Measurements from ENCODE around the gene FTSJ3. TPM values are rescaled to one million over a fixed set of nuclear protein-coding genes. Genes with fewer than 3 reads are reported as not detected.
A peak's percentile ranks its signal among the peaks of the same experiment; 100 is the strongest.

The FTSJ3 gene
- total and polyA plus RNA-seq, 7 donors, result 7.9 to 65.8 (median 31.0) TPM

DNA sequence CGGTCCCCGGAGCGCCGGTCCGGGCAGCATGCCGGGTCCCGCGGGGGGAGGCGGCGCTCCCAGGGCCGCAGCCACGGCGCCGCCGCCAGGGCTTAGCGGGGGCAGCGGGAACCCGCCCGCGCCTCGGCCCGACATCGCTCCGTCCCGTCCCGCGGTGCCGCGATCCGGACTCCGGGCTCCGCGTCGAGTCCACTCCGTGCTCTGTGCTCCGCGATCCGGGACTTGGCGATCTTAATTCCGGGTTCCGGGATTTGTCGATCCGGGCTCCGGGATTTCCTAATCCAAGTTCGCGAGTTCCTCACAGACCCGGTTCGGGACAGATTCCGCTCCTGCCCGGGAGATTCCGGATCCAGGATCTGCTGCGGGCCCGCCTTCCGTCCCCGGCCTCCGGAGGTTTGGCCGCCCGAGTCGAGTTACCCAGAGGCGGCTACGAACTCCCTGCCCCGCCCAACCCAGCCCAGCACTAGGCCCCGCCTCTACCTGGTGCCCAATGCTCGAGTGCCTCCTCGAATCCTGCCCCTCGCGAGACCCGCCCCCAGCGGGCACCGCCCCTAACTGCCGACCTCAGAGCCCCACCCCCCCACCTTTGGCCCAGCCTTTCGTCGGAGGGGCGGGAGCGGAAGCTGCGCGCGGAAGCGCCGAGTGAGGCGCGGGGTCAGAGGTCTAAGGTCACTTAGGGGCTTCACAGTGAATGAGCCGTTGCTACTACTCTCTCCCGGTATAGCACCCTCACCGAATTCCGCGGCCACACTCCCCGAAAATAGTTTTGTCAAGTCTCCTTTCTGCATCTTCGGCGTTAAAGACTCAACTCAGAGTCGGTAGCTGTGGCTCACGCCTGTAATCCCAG is 15.3 kb upstream of the FTSJ3 start, which contains the start of gene SMARCD2:
TSS of gene SMARCD2 (minus strand) at position 146 of the 847 bp plus-strand sequence. CDS start at position 135, 11 bp downstream.
- peak in 2 of 4 donors; percentile 48 to 58 for TF ChIP-seq EP300 (IDR thresholded peaks at IDR 0.05)
- TF ChIP-seq, protein P1, sequence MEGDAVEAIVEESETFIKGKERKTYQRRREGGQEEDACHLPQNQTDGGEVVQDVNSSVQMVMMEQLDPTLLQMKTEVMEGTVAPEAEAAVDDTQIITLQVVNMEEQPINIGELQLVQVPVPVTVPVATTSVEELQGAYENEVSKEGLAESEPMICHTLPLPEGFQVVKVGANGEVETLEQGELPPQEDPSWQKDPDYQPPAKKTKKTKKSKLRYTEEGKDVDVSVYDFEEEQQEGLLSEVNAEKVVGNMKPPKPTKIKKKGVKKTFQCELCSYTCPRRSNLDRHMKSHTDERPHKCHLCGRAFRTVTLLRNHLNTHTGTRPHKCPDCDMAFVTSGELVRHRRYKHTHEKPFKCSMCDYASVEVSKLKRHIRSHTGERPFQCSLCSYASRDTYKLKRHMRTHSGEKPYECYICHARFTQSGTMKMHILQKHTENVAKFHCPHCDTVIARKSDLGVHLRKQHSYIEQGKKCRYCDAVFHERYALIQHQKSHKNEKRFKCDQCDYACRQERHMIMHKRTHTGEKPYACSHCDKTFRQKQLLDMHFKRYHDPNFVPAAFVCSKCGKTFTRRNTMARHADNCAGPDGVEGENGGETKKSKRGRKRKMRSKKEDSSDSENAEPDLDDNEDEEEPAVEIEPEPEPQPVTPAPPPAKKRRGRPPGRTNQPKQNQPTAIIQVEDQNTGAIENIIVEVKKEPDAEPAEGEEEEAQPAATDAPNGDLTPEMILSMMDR (IDR thresholded peaks at IDR 0.05), result no peak
- TF ChIP-seq POLR2AphosphoS5 (IDR thresholded peaks at IDR 0.05), result peak; percentile 48 to 90 (median 77)
- TF ChIP-seq POLR2A (IDR thresholded peaks at IDR 0.05), result peak; percentile 33 to 44
- Histone ChIP-seq H3K27ac (peak within 1 kb of the TSS; percentile 93 to 99 (median 96)), H3K4me1 (peaks cover 3 to 71% (median 57%) of the 10 kb centered on the region in 4 donors), H3K36me3 (no peaks in the 10 kb centered on the region), H3K4me3 (peak within 1 kb of the TSS; percentile 71 to 95 (median 91)), H3K27me3 (no peaks in the 10 kb centered on the region), H3K9me3 (no peaks in the 10 kb centered on the region)
- WGBS, 2 donors, result 0 to 1% methylated on average over 92 of the region's 92 CpGs
- DNase-seq, result peak; percentile 99
- intact Hi-C loops (cut with DNase I), result loop anchor here (1.0 to 2.0 kb wide), 2 partner anchors 15 to 68 kb away; partner anchors contain the start of genes DDX42, FTSJ3 and PSMC5

DNA sequence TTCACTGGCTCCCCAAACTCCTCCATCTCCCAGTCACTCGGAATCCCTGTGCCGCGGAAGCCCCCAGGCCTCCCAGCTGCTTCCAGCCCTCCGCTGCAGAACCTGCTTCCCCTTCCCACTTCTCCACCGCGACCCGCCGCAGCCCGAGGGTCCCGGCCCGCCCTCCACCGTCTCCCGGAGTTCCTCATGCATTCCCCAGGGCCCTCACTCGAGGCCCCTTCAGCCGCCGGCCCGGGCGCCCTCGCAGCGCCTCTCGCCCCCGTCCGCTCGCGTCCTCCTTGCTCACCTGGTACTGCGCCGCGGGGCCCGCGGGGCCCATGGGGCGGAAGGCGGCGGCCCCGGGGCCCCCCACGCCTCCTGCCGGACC is 14.7 kb upstream of the FTSJ3 start:
- intact Hi-C loops (cut with DNase I), result loop anchor here (1.0 to 2.0 kb wide), 2 partner anchors 15 to 67 kb away; partner anchors contain the start of genes DDX42, FTSJ3 and PSMC5
- peak; percentile 77 for DNase-seq
- no peaks in the 10 kb centered on the region for H3K9me3 ChIP-seq
- peak overlapping the region; percentile 93 to 99 (median 96) for H3K27ac ChIP-seq
- peak overlapping the region; percentile 71 to 95 (median 91) for H3K4me3 ChIP-seq
- peaks cover 0 to 3% (median under 1%) of the 10 kb centered on the region in 4 donors for H3K36me3 ChIP-seq
- H3K27me3 ChIP-seq, result no peaks in the 10 kb centered on the region
- peaks cover 3 to 71% (median 61%) of the 10 kb centered on the region in 4 donors for H3K4me1 ChIP-seq
- TF ChIP-seq EP300 (IDR thresholded peaks at IDR 0.05) (no peak), POLR2AphosphoS5 (IDR thresholded peaks at IDR 0.05) (no peak), POLR2A (IDR thresholded peaks at IDR 0.05) (no peak)
- TF ChIP-seq, protein P1 (IDR thresholded peaks at IDR 0.05), result no peak
- WGBS, 2 donors, result 0% methylated on average over 36 of the region's 36 CpGs

DNA sequence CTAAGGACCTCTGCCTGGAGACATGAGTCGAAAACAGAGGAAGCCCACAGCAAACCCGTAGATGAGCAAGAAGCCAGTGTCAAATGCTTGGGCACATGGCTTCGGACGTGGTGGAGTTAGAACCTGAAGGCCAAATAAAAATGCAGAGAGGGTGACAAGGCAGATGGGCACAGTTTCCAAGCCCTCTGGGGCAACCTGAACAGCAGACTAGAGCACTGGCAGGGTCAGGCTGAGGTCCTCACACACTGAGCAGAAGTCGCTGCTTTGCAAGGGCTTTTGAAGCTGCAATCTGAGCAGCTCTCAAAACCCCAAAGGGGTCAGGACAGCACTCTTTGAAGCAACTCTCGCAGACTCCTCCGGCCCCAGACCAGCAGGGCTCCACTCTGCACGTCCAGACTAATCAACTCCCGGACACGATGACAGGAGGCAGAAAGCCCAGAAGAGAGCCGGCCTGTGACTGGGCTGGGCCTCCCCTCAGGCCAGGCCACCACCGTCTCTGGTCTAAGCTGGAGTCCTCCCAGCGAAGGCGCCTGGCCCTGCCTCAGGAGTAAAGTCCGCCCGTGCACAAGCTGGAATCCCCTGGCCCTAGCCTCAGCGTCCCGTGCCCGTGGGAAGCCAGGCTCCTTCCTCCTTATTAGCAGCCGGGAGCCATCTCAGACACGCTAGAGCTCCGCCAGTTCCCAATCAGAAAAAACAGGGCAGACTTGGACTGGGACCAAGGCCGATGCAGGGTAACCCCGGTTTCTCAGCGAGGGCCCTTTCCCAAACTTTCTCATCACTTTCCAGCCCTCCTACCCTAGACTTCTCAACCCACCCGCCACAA is 14.1 kb upstream of the FTSJ3 start:
- Histone ChIP-seq H3K36me3 (peaks cover 0 to 9% (median 5%) of the 10 kb centered on the region in 4 donors), H3K4me1 (peaks cover 3 to 71% (median 62%) of the 10 kb centered on the region in 4 donors), H3K9me3 (no peaks in the 10 kb centered on the region), H3K27ac (peak overlapping the region; percentile 93 to 99 (median 96)), H3K27me3 (no peaks in the 10 kb centered on the region), H3K4me3 (peak overlapping the region; percentile 71 to 95 (median 91))
- 2 to 4% methylated on average over 26 of the region's 26 CpGs for WGBS, 2 donors
- TF ChIP-seq EP300 (IDR thresholded peaks at IDR 0.05), result no peak
- TF ChIP-seq, protein P1 (IDR thresholded peaks at IDR 0.05), result no peak
- no peak for TF ChIP-seq POLR2AphosphoS5 (IDR thresholded peaks at IDR 0.05)
- TF ChIP-seq POLR2A (IDR thresholded peaks at IDR 0.05), result no peak
- DNase-seq, result peak; percentile 89
- intact Hi-C loops (cut with DNase I), result loop anchor here (1.0 to 2.0 kb wide), 2 partner anchors 14 to 67 kb away; partner anchors contain the start of genes DDX42, FTSJ3 and PSMC5

DNA sequence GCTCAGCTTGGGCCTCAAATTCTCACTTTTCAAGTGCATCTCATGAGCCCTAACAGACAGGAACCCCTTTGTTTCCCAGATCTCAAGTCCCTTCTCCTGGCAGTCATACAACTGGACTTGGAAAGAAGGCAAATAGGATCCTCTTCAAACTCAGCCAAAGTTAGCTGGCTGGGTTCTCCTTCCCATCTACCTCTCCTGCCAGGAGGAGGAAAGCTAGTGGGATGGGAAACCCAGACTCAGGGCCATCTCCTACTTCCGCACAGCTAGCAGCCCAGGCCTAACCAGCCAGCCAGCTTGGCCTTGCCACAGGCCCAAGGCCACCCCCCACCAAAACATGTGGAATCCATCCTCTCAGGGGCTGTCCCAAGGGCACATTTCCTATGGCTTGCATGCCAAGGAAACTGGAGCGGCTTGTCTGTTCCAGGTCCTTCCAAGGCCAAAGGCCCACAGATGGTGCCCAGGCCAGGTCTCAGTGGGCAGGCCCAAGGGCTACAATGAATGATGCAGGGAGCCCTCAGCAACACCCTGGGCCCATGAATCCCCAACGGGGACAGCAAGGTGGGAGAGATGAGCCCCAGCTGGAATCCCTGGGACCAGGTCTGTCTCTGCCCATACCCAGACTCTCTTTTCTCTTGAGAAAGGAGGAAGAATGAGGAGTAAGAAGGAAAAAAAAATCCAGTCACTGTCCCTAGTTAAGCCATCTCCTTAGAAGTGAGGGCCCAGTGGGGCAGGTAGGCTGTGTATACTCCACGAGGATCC is 13.3 kb upstream of the FTSJ3 start:
- Histone ChIP-seq H3K4me1 (peaks cover 3 to 71% (median 64%) of the 10 kb centered on the region in 4 donors), H3K27ac (peak overlapping the region; percentile 93 to 99 (median 96))

More for the DNA sequence above, 13.3 kb upstream of the FTSJ3 start:
- 62 to 66% methylated on average over 4 of the region's 4 CpGs for WGBS, 2 donors
- Histone ChIP-seq H3K27me3 (no peaks in the 10 kb centered on the region), H3K36me3 (peaks cover 0 to 17% (median 12%) of the 10 kb centered on the region in 4 donors), H3K4me3 (peak overlapping the region; percentile 71 to 95 (median 91)), H3K9me3 (no peaks in the 10 kb centered on the region)
- DNase-seq, result no peak
- intact Hi-C loops (cut with DNase I), result no loop called here
- TF ChIP-seq EP300 (IDR thresholded peaks at IDR 0.05), result no peak
- no peak for TF ChIP-seq POLR2A (IDR thresholded peaks at IDR 0.05)
- TF ChIP-seq, protein P1 (IDR thresholded peaks at IDR 0.05), result no peak
- no peak for TF ChIP-seq POLR2AphosphoS5 (IDR thresholded peaks at IDR 0.05)

Measured in sigmoid colon (tissue), 7 donors.